Germinal center (tissue), 1 donor: Measurements from ENCODE around the gene ETV5.
A peak's percentile ranks its signal among the peaks of the same experiment; 100 is the strongest.

Source experiments
- DNase-seq: peaks from one replicate; pipeline ENCODE4 v3.0.0; 2012; ENCODE audit warnings: mixed read lengths, low spot score

The ETV5 gene

DNA sequence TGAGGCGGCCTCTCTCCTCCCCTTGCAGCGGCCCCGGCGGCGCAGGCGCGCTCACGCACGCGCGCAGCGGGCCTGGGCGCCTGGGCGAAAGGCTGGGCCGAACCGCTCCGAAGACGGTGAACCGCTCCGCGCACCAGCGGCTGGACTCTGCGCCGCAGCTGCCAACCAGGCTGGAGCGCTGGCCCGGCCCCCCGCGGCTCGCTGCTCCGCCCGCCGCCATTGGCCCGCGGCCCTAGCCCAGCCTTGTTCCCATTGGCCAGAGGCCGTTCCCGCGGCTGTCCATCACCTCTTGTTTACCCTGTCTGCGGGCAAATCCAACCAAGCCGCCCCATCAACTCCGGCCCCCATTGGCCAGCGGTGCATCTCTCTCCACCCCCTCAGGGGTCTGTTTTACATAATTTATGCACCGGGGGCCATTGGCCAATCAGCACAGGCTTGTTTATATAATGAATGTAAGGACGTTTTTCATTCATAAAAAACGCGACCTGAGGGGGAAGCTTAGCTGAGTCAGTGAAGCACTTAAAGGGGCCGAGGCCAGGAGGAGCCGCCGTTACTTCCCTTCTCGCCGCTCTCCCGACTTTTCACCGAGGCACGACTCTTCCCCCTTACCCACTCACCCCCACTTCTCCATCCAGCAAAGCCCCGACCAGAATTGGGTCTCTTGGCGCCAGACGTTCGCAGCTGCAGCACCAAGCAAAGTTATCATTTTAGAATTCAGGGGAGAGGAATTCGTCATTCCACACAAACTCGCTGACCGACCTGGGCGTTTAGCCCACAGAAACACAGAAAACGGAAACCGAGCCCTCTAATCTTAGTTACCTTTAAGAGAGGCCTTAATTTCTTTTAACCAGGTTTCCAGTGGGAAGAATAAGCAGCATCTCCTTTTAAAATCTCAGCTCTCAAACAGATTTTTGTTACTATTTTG lies at the start of gene ETV5:
Gene ETV5 (minus strand): TSS at position 149 of the 925 bp plus-strand sequence. CDS start 3,221 bp downstream, outside the sequence.
- DNase-seq: peak; percentile 100

DNA sequence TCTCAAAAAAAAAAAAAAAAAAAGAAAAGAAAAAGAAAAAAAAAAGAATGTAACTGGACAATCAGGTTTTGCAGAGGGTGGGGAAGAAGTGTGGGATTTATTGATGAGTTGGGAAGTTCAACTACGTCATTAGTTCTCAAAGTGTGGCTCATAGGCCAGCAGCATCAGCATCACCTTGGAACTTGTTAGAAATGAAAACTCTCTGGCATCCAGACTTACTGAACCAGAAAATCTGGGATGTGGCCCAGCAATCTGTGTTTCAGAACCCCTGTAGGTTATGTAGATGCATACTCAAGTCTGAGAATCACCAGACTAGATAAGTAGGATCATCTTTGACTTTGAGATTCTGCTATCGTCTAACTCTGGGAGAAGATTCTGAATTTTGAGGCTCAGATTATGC lies 45.8 kb upstream of the ETV5 start:
- no peak for DNase-seq

DNA sequence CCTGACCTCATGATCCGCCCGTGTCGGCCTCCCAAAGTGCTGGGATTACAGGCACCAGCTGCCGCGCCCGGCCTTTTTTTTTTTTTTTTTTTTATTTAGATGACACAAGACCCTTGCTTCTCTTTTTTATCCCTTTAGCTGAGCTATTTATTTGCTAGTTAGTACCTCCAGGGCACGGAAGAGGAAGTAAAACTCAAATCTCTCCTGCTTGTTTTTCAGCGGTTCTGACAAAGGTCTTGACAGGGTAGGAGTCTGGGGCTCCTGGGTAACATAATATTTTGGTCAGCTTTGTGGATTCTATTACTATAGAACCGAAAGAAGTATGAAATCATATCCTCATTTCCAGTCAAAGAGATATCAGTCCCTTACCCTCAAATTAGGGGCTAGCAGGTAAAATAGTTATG lies 44.0 kb upstream of the ETV5 start:
- peak; percentile 80 for DNase-seq

DNA sequence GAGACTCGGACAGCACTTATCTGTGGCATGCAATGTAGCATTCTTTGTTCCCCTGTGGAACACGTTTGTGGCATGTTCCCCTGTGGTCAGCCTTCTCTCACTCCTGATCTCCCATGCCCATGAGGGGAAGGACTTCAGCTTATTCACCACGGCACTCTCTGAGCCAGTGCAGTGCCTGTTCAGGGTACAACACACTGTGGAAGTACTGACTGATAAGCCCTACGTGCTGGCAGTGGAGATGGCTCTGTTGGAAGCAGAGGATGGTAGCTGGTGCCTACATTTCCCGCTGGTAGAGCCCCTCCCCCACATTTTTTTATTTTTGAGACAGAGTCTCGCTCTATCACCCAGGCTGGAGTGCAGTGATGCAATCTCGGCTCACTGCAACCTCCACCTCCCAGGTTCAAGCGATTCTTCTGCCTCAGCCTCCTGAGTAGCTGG lies 43.5 kb upstream of the ETV5 start:
- DNase-seq: peak; percentile 23

DNA sequence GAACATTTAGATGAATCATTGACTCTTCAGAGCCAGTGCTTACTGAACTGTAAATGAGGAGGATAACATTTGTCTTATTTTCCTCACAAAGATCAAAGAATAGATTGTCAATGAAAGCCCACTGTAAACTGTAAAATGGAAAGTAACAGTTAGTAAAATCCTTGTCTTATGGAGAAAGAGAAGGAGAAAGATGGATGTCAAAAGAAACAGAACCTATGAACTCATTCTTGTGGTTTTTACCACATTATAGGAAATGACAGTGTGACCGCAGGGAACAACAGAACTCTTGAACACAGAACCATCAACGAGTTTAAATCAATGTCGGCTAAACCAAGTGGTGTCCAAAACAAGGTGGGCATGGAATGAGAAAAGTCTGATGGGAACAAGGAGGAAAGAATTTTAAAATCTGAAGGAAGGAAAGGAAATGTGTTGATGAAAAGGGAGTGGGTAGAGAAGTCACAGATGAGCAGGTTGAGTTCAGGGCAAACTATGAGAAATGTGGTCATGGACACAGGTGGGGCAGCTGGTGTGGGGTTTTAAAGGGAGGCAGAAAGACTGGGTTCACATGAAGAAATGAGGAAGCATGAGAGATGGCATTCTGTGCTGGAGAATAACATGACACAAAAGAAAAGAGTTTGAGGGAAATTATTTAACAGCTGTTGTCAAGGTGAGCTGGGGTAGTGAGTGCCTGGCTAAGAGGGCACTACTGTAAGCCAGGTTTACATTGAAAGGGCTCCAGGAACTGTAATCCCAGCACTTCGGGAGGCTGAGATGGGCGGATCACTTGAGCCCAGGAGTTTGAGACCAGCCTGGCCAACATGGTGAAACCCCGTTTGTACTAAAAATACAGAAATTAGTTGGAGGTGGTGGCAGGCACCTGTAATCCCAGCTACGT lies 42.4 kb upstream of the ETV5 start:
- no peak for DNase-seq

DNA sequence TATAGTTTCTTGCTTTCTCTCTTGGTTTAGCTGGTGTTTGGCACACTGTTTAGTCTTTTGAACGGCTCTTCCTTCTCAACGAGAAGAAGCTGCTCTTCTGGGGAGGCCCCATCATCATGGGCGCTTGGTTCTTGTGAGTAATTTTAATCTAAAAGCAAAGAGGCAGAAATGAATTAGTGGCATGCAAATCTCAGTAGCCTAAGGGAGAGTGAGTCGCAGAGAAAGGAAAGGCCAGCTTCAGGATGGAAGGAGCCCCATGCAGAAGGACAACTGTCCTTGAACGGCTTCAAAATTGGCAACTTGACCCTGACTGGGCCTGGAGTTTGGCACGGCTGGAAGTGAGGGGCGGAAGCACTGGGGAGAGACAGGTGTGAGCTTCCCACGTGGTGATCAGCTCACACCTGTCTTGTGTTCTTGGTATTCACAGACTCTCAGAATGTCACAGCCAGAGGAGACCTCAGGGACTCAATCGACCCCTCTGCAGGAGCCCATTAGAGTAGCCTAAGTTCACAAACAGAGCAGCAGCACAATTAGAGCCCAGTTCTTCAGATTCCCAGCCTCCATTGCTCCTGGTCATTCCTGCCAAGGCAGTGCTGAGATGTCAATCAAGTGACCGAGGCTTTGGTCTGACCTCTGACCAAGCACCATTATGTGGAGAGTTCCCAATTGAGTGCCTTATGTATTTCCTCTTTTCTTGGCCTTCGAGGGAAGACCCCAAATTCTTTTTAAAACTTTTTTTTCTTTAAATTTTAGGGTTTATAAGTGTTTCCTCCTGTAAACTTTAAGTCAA lies 41.3 kb upstream of the ETV5 start:
- no peak for DNase-seq

DNA sequence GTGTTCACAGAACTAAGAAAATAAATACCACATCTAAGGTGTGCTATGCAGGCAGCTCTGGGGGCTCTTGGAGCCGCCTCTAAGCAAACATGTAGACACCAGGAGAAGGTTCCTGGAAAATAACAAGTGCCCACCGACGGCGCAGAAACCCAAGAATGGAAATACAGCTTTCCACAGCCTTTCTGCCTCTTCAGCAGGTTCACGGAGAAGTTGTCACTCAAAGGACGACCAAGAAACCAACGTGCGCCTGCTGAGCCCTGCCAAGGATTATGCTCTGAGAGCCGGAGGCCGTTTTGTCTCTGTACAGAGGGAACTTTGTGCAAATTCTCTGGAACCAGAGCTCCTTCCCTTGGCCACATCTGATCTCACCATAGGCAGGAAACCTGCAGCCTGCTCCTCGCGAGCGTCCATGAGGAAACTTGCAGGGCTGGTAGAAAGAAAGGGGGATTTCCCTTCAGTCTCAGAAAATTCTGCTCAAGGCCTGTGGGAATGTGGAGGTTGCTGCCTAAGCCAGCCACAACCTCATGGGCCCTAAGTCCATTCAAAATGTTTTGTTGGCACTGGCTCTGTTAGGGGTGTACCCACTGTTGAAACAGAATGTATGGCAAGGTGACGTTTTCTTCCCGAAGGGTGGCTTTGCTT lies 40.6 kb upstream of the ETV5 start:
- DNase-seq: no peak

DNA sequence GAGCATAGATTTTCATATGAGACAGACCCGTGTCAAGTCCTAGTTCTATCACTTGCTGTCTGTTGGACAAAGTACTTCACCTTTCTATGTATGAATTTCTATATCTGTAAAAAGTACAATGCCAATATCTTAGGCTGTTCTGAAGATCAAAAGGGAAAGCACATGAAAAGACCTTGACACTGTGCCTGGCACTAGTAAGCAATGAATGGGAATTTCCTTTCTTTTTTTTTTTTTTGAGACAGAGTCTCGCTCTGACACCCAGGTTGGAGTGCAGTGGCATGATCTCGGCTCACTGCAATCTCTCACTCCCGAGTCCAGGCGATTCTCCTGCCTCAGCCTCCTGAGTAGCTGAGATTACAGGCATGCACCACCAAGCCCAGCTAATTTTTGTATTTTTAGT lies 35.4 kb upstream of the ETV5 start:
- DNase-seq: no peak

DNA sequence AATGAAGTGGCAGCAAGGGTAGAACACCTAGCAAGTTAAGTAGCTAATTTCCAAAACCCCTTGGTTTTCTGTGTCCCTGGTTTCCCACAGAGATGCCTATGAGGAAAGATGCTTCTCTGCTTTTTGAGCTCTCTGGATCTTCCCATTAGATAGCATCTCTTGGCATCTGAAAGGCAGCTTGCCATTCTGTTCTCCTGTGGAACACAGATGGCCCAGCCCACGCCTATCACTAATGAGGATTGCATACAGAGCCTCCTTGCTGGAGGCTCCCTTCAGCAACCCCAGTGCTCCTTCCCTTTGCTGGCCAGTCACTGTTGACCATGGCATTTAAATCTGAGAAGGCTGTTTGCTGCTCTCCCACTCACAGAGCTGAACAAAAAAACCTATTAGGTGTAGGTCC lies 34.4 kb upstream of the ETV5 start:
- no peak for DNase-seq

DNA sequence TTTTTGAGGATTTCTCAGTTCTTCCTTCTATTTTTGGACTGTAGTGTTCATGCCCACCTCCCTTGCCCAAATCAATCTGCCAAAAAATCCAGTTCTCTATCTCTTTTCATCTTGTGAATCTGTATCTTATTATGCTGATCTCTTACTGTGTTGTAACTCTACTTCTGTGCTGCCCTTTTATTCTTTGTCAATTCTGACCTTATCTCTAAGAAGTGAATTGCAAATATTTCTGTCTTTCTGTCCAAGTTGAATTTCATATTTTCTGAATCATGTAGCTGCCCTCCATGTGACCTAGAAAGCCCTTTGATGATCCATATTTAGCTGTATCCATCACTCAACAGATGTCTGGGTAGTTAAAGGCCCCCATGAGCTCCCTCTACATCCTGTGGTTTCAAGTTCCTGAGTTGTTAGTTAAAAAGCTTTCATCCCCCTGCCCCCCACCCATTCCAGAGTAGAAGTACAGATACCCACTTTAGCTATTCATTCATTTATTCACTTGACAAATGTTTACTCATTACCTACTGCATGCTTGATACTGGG lies 33.6 kb upstream of the ETV5 start:
- no peak for DNase-seq

DNA sequence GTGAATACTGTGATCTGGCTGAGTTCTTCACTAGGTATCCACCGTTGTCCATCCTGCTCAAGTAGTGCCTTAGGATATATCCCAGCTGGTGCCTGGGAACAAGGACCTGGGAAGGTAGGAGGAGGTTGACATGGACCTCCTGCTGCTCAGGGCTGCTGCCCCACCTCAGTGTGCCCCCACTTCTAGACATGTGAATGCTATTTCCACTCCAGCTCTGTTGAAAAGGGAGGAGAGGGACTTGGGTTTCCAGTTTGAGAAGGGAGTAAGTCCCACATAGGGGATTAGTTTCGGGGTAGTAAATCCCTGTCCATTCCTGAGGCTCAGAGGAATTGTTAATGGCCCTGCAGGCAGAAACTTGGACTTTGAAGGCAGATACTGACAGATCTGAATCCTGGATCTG lies 32.9 kb upstream of the ETV5 start:
- DNase-seq: no peak

DNA sequence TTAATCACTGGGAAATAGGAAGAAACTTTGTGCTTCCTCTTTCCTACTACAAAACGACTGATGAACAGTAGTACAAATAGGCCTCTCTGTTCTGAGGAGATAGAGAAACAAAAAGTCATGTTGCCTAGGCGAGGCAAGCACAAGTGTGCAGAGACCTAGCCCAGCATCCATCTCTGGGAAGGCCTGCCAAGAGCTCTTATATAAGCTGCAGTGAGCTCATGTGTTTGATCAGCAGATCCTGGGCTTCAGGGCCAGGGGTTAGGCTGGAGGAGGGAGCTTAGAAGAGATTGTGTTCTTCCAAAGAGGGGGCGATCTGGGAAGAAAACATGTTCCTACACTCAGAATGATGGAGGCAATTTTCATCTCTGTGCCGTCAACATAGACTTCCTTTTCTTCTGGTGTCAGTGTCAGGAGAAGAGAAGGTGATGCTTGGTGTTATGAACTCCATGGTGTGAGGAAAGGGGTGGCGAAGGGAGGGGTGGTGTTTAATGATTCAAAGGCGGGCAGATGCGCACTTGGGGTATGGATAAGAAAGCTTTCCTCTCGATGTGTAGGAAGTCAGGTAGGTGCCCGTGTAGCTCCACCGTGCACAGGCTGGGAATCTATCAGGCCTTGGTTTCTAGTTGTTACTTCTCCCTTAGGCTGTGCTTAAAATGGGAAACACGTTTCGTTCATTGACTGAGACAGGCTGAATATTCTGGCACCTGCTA lies 29.5 kb upstream of the ETV5 start:
- DNase-seq: no peak

DNA sequence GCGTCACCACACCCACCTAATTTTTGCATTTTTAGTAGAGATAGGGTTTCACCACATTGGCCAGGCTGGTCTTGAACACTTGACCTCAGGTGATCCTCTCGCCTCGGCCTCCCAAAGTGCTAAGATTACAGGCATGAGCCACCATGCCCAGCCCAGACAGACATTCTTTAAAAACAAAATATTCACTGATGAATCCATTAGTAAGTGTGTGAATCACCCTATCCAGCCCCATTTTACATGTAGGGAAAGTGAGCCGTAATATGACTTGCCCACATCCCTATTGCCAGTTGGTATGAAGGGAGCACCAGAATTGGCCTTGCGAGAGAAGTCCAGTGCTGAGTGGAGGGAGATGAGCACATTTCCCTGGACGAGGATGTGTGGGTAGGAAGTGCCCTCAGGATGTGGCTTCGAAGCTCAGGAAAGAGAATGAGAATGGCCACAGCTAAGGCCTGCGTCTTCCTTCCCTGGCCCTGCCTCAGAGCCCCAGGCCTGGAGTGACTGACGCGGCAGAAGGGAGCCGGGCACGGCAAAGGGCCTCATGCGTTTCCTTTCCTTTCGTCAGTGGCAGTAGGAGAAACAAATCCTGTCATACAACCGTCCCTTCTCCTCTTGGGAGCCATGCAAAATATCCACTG lies 28.3 kb upstream of the ETV5 start:
- no peak for DNase-seq

DNA sequence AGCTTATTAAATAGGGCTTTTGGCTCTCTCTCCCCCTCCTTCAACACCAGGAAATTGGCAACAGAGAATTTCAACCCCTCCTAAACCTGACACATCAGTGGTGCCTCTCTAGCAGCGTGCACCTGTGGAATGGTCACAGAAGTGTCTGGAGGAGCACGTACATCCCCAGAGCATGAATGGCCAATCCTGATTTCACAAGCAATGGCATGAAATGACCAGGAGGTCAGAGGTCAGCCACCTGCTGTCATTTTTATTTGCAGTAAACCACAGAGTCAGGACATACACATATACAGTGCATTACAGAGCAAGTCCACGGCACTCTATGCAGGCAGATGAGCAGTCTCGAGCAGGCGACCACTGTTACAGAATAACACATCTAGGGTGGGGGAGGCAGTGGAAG lies 25.1 kb upstream of the ETV5 start:
- DNase-seq: no peak

DNA sequence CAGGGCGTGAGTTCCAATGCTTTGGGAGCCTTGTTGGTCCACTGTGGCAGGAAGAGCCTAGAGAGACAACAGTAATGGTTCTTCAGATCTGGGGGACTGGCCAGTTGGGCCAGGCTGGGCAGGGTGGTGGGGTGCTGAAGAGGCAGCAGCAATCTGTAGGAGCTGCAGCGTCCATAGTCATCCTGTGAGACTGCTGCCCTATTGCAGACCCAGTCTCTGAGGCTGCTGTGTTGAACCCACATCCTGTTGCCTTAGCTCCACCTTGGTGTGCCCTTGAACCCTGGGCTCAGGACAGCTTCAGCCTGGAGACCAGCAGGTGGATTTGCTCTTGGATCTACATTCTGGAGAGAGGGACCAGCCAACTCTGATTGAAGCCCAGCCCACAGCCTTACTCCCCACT lies 23.6 kb upstream of the ETV5 start:
- no peak for DNase-seq

DNA sequence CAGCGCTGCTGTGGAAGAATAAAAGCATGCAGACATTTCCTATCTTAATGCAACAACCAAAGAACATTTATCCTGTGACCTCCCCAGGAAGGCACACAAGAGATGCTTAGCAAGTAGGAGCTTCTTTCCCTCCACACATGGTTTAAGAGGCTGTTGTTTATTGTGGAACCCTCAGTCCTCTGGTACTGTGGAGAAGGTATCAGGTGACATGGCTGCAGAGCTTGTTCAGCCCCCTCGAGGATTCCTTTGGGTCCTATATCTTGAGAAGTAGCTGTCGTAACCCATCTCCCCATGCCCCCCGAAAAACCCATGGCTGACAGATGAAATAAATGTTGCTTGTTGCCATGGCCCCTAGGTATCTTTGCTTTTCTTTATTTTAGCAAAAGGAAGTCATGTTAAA lies 20.3 kb upstream of the ETV5 start:
- no peak for DNase-seq

DNA sequence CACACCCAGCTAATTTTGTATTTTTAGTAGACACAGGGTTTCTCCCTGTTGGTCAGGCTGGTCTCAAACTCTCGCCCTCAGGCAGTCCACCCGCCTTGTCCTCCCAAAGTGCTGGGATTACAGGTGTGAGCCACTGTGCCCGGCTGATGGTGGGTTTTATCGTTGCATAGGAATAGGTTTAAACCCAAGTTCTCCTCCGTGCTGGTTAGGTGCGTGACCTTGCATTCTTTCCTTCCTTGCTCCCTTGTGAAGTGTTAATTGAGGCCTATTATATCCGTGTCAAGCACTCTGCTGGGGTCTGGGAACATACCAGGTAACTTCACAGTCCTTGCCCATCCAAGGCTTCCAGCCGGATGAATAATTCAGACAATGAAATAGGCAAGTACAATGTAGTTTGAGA lies 19.3 kb upstream of the ETV5 start:
- no peak for DNase-seq

DNA sequence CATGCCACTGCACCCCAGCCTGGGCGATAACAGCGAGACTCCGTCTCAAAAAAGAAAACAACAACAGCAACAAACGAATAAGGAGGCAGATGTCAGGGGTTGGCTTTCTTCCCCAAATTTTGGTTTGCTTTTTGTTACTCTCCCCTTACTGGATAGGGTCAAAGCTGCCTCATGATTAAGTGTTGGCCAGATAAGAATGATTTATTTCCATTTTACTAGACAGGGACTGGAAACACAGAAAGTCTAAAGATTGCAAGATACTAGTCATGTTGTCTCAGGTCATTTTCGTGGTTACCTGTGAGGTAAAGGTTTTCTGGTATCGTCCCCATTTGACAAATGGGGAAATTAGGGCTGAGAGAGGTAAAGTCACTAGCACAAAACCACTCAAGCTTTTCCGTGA lies 18.6 kb upstream of the ETV5 start:
- no peak for DNase-seq

DNA sequence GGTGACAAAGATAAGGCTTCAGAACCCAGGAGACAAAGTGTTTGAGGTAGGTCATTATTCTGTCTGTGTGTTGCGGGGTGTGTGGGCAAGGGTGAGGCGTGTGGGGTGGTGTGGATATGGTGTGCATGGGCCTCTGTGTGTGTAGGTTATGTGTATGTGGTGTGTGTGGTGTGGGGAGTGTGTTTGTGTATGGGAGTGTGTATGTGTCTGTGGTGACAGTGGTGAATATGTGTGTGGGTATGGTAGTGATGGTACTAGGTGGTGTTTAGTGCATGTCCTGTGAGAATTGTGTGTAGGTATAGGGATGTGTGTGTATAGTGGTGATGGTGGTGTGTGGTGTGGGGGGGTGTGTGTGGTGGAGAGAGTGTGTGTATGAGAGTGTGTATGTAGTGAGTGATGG lies 16.2 kb upstream of the ETV5 start:
- DNase-seq: no peak

DNA sequence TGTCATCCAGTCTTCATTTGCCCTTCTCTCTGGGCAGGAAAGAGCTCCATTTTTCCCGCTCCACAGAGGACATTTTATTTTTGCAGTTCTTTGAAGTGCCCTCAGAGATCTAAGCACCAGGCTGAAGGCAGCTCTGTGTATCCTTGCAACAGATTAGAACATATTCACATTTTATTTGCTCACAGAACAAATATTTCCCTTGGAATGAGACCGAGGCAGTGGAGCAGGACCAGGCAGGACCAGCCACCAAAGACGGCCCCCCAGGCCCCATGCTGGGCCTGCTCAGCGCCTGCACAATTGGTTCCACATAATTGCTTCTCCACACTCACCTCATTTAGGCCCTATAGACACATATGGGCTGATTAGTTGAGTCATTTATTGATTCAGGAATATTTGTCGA lies 15.7 kb upstream of the ETV5 start:
- no peak for DNase-seq
